WTC11 (cell line): Measurements from ENCODE around the gene ECD. TPM values are rescaled to one million over a fixed set of nuclear protein-coding genes. Genes with fewer than 3 reads are reported as not detected.

Experiments used
- ATAC-seq: fragments of 200-7000 bp; cut with Tn5 transposase; 2 replicates; pipeline ENCODE4 v1.10.0; 2021; ENCODE audit warnings: mild to moderate bottlenecking, moderate library complexity
- CTCF ChIA-PET: fragments of 300-600 bp; sonication (Branson Sonifier 250); formaldehyde crosslinking; loops from one replicate; lab custom pipeline; 2021; ENCODE audit warnings: antibody characterized with exemption; lab: Charles Lee
- POLR2A ChIA-PET: fragments of 350-600 bp; sonication (Branson Sonifier 250); formaldehyde crosslinking; loops from one replicate; lab custom pipeline; 2021; ENCODE audit warnings: antibody characterized with exemption; lab: Charles Lee
- DNase-seq: peaks from one replicate; pipeline ENCODE4 v3.0.0; 2021; ENCODE audit warnings: low spot score
- H3K27ac Mint-ChIP-seq: 2 replicates; pipeline ENCODE4 v1.8.0; 2021; ENCODE audit warnings: mixed read lengths
- H3K27me3 Mint-ChIP-seq: 2 replicates; pipeline ENCODE4 v1.8.0; 2021; ENCODE audit warnings: low read depth, mild to moderate bottlenecking, moderate library complexity, mixed read lengths
- H3K36me3 Mint-ChIP-seq: 2 replicates; pipeline ENCODE4 v1.8.0; 2021; ENCODE audit warnings: mixed read lengths
- H3K4me1 Mint-ChIP-seq: 2 replicates; pipeline ENCODE4 v1.8.0; 2022; ENCODE audit warnings: mixed read lengths
- H3K4me3 Mint-ChIP-seq: 2 replicates; pipeline ENCODE4 v1.8.0; 2021; ENCODE audit warnings: mild to moderate bottlenecking, moderate library complexity, mixed read lengths
- H3K9me3 Mint-ChIP-seq: 2 replicates; pipeline ENCODE4 v1.8.0; 2021; ENCODE audit warnings: mixed read lengths
- AR ChIP-seq: fragments of 250-450 bp; sonication (Bioruptor Pico); IDR thresholded peaks from 2 replicates; pipeline ENCODE4 v1.9.0; 2021; ENCODE audit warnings: mild to moderate bottlenecking
- FOXK1 ChIP-seq: sonication (generic); formaldehyde crosslinking; IDR thresholded peaks from 2 replicates; pipeline ENCODE4 v1.8.0; 2022; ENCODE audit warnings: mild to moderate bottlenecking, moderate library complexity, missing genetic modification reagents
- GTF2I ChIP-seq: fragments of 250-450 bp; sonication (Bioruptor Pico); conservative IDR thresholded peaks from 2 replicates; pipeline ENCODE4 v1.4.0; 2021; ENCODE audit warnings: mild to moderate bottlenecking
- JAZF1 ChIP-seq: fragments of 250-450 bp; sonication (Bioruptor Pico); IDR thresholded peaks from 2 replicates; pipeline ENCODE4 v1.9.0; 2021; ENCODE audit warnings: moderate library complexity, mild to moderate bottlenecking, inconsistent platforms
- PREB ChIP-seq: sonication (generic); formaldehyde crosslinking; IDR thresholded peaks from 2 replicates; pipeline ENCODE4 v1.8.1; 2022; ENCODE audit warnings: mild to moderate bottlenecking, missing genetic modification reagents, moderate library complexity, borderline replicate concordance
- RELA ChIP-seq: sonication (generic); formaldehyde crosslinking; IDR thresholded peaks from 2 replicates; pipeline ENCODE4 v1.8.1; 2022; ENCODE audit warnings: missing genetic modification reagents, mild to moderate bottlenecking, borderline replicate concordance
- TEAD4 ChIP-seq: sonication (generic); formaldehyde crosslinking; IDR thresholded peaks from 2 replicates; pipeline ENCODE4 v1.8.0; 2022; ENCODE audit warnings: mild to moderate bottlenecking, missing genetic modification reagents
- ZNF121 ChIP-seq: sonication (generic); formaldehyde crosslinking; IDR thresholded peaks from 2 replicates; pipeline ENCODE4 v1.8.0; 2023; ENCODE audit warnings: missing genetic modification reagents
- ZNF281 ChIP-seq: sonication (generic); formaldehyde crosslinking; IDR thresholded peaks from 2 replicates; pipeline ENCODE4 v1.8.0; 2023; ENCODE audit warnings: mild to moderate bottlenecking, missing genetic modification reagents
- ZNF532 ChIP-seq: fragments of 250-450 bp; sonication (Bioruptor Pico); IDR thresholded peaks from 2 replicates; pipeline ENCODE4 v1.9.0; 2021; ENCODE audit warnings: mild to moderate bottlenecking, borderline replicate concordance
- total RNA-seq: library from RNA; stranded (reverse); gene quantifications from 3 replicates; pipeline ENCODE4 v1.2.3, GENCODE V29; 2021

Gene ECD
- total RNA-seq, 1 experiment from 2014 or later: 38.2 TPM

DNA sequence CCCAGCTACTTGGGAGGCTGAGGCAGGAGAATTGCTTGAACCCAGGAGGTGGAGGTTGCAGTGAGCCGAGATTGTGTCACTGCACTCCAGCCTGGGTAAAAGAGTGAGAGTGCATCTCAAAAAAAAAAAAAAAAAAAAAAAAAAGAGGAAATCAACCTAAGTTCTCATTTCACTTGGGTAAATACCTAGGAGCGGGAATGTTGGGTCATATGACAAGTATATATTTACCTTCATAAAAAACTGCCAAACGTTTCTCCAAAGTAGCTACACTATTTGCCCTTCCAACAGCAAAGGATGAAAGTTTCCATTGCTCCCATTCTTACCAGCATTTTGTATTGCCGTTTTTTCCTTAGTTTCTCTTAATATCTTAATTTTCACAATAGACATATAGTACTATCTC lies 81.0 kb downstream of the ECD start:
- CTCF ChIA-PET: interaction anchor here (0.7 kb wide), 1 partner anchor 22 kb away, joined by 3 read pairs; no protein-coding TSS in a partner anchor
- Mint-ChIP-seq H3K27me3 (no peaks in the 10 kb centered on the region), H3K4me1 (no peaks in the 10 kb centered on the region), H3K4me3 (no peak overlapping the region), H3K9me3 (no peaks in the 10 kb centered on the region), H3K36me3 (no peaks in the 10 kb centered on the region), H3K27ac (no peak overlapping the region)
- POLR2A ChIA-PET: interaction anchor here (0.7 kb wide), 1 partner anchor 559 kb away, joined by 3 read pairs; no protein-coding TSS in a partner anchor
- TF ChIP-seq FOXK1: no peak
- ATAC-seq (no peak), DNase-seq (no peak)

DNA sequence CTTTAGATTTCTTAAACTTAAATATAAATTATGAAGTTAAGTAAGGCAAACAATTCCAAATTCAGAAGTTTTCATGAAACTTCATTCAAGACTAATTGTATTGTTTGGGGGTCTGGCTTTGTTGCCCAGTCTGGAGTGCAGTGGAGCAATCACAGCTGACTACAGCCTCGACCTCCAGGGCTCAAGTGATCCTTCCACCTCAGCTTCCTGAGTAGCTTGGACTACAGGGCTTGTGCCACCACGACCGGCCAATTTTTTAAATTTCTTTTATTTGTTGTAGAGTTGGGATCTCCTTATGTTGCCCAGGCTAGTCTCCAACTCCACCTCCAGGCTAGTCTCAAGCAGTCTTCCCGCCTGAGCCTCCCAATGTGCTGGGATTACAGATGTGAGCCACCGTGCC lies 83.6 kb downstream of the ECD start:
- DNase-seq (no peak), ATAC-seq (no peak)
- TF ChIP-seq GTF2I (CRISPR knock-in tag): no peak
- TF ChIP-seq ZNF281 (CRISPR knock-in tag): no peak
- TF ChIP-seq AR (CRISPR knock-in tag): no peak
- TF ChIP-seq RELA (CRISPR knock-in tag): no peak
- TF ChIP-seq JAZF1 (CRISPR knock-in tag): no peak
- TF ChIP-seq PREB (CRISPR knock-in tag): no peak
- TF ChIP-seq ZNF121 (CRISPR knock-in tag): peak; percentile 87
- no peak for TF ChIP-seq TEAD4 (CRISPR knock-in tag)
- TF ChIP-seq ZNF532 (CRISPR knock-in tag): no peak
- Mint-ChIP-seq H3K27me3 (no peaks in the 10 kb centered on the region), H3K27ac (no peak overlapping the region), H3K4me1 (peaks cover 5% of the 10 kb centered on the region), H3K36me3 (no peaks in the 10 kb centered on the region), H3K4me3 (no peak overlapping the region), H3K9me3 (no peaks in the 10 kb centered on the region)
- POLR2A ChIA-PET: interaction anchor here (0.7 kb wide), 1 partner anchor 10 kb away, joined by 3 read pairs; no protein-coding TSS in a partner anchor
- CTCF ChIA-PET: interaction anchor here (1.2 kb wide), 1 partner anchor 13 kb away, joined by 3 read pairs; the partner anchor contains the start of gene P4HA1

Other genes starting within 250 kb of the ECD start
- gene PLA2G12B, start 213.2 kb downstream of the ECD start, total RNA-seq: not detected in 3 replicates
- gene P4HA1, start 71.1 kb downstream of the ECD start, total RNA-seq: 34.4 to 62.8 TPM (median 59.9 TPM) in 3 replicates
- gene NUDT13, start 57.6 kb downstream of the ECD start, total RNA-seq: 1.8 to 2.9 TPM (median 2.0 TPM) in 3 replicates
- gene FAM149B1, start 111 bp upstream of the ECD start, total RNA-seq: 13.8 to 19.8 TPM (median 19.8 TPM) in 3 replicates
- gene DNAJC9, start 79.2 kb upstream of the ECD start, total RNA-seq: 30.3 to 32.4 TPM (median 30.8 TPM) in 3 replicates
- 130 to 157 TPM (median 136 TPM) in 3 replicates for gene MRPS16, start 84.6 kb upstream of the ECD start, total RNA-seq
- 0.31 to 0.73 TPM (median 0.39 TPM) in 3 replicates for gene CFAP70, start 190.9 kb upstream of the ECD start, total RNA-seq
- 66.7 to 68.2 TPM (median 67.8 TPM) in 3 replicates for gene ANXA7, start 246.1 kb upstream of the ECD start, total RNA-seq